HG03097 (cell line): ENCODE data around the gene CRACR2B.
A peak's percentile ranks its signal among the peaks of the same experiment; 100 is the strongest.

ENCODE experiments used
- ATAC-seq: cut with Tn5 transposase; IDR thresholded peaks from one replicate; pipeline ENCODE4 v1.9.1; 2021; ENCODE audit not compliant: unreplicated experiment, low FRiP score

CRACR2B gene

GRCh38 chr11:794766-795633 lies 32.7 kb upstream of the CRACR2B start:
- ATAC-seq = no peak

- no peak for ATAC-seq
Observed at GRCh38 chr11:795634-796564, 31.8 kb upstream of the CRACR2B start.

GRCh38 chr11:796565-797295 lies 31.0 kb upstream of the CRACR2B start:
- no peak for ATAC-seq

- peak; percentile 27 for ATAC-seq
Observed at GRCh38 chr11:797296-798092, 30.2 kb upstream of the CRACR2B start.

- peak; percentile 53 for ATAC-seq
Observed at GRCh38 chr11:798093-798713, 29.5 kb upstream of the CRACR2B start, which contains the start of gene SLC25A22. TSS of gene SLC25A22 (minus strand) at chr11:798281. CDS start at chr11:795006, 3,275 bp downstream.

- no peak for ATAC-seq
Observed at GRCh38 chr11:799641-800316, 27.9 kb upstream of the CRACR2B start.

GRCh38 chr11:800473-800872 lies 27.2 kb upstream of the CRACR2B start:
- no peak for ATAC-seq

- no peak for ATAC-seq
Observed at GRCh38 chr11:801097-801780, 26.5 kb upstream of the CRACR2B start.

- no peak for ATAC-seq
Observed at GRCh38 chr11:802018-802617, 25.6 kb upstream of the CRACR2B start.

- no peak for ATAC-seq
Observed at GRCh38 chr11:802693-803466, 24.8 kb upstream of the CRACR2B start.

- no peak for ATAC-seq
Observed at GRCh38 chr11:803467-803742, 24.3 kb upstream of the CRACR2B start.

GRCh38 chr11:803770-804598 lies 23.7 kb upstream of the CRACR2B start:
- ATAC-seq = no peak

- no peak for ATAC-seq
Observed at GRCh38 chr11:804599-804964, 23.1 kb upstream of the CRACR2B start.

GRCh38 chr11:808427-809286 lies 19.1 kb upstream of the CRACR2B start:
- ATAC-seq = no peak

- peak; percentile 69 for ATAC-seq
Observed at GRCh38 chr11:809287-810039, 18.3 kb upstream of the CRACR2B start, which contains the start of gene RPLP2. TSS of gene RPLP2 (plus strand) at chr11:809967. CDS start at chr11:810235, 268 bp downstream.
